Urothelium cell line (cell line): ENCODE data around the gene PCED1B.

ENCODE experiments used
- DNase-seq: peaks from one replicate; pipeline ENCODE4 v3.0.0; 2011; ENCODE audit warnings: low spot score, mixed read lengths
- FAIRE-seq: peaks from 2 replicates; lab custom pipeline; 2011; peaks lifted over from hg19 to GRCh38; lab: Jason Lieb, UNC

The PCED1B gene

GRCh38 chr12:47067176-47067575, 12.2 kb upstream of the PCED1B start:
- DNase-seq (no peak), FAIRE-seq (no peak)

- FAIRE-seq, result no peak
- no peak for DNase-seq
Observed at GRCh38 chr12:47067771-47068431, 11.5 kb upstream of the PCED1B start.

- DNase-seq (no peak), FAIRE-seq (no peak)
Observed at GRCh38 chr12:47068539-47068938, 10.9 kb upstream of the PCED1B start.

GRCh38 chr12:47070310-47070709, 9.1 kb upstream of the PCED1B start:
- no peak for DNase-seq
- FAIRE-seq, result no peak

- DNase-seq, result no peak
- no peak for FAIRE-seq
Observed at GRCh38 chr12:47071241-47071852, 8.1 kb upstream of the PCED1B start.

- DNase-seq (no peak), FAIRE-seq (no peak)
Observed at GRCh38 chr12:47073951-47074350, 5.5 kb upstream of the PCED1B start.

GRCh38 chr12:47074757-47075156, 4.7 kb upstream of the PCED1B start:
- DNase-seq (no peak), FAIRE-seq (no peak)

- FAIRE-seq, result peak; percentile 30
- DNase-seq, result no peak
Observed at GRCh38 chr12:47075192-47076084, 4.0 kb upstream of the PCED1B start.

GRCh38 chr12:47077206-47078085, 2.0 kb upstream of the PCED1B start:
- no peak for FAIRE-seq
- DNase-seq, result no peak

- DNase-seq (no peak), FAIRE-seq (no peak)
Observed at GRCh38 chr12:47078086-47078395, 1.4 kb upstream of the PCED1B start.

- DNase-seq (peak; percentile 49), FAIRE-seq (no peak)
Observed at GRCh38 chr12:47078733-47079467, 521 bp upstream of the PCED1B start.

- no peak for FAIRE-seq
- DNase-seq, result peak; percentile 70
Observed at GRCh38 chr12:47079981-47080724, 732 bp downstream of the PCED1B start.

GRCh38 chr12:47080725-47081502, 1.5 kb downstream of the PCED1B start:
- FAIRE-seq (no peak), DNase-seq (peak; percentile 52)

GRCh38 chr12:47082283-47082682, 2.9 kb downstream of the PCED1B start:
- no peak for FAIRE-seq
- no peak for DNase-seq

- FAIRE-seq (peak; percentile 77), DNase-seq (peak; percentile 63)
Observed at GRCh38 chr12:47082796-47083621, 3.6 kb downstream of the PCED1B start.

GRCh38 chr12:47084172-47084571, 4.8 kb downstream of the PCED1B start:
- no peak for FAIRE-seq
- DNase-seq, result no peak

- no peak for FAIRE-seq
- DNase-seq, result peak; percentile 58
Observed at GRCh38 chr12:47085815-47086252, 6.4 kb downstream of the PCED1B start.
